Endothelial cell of umbilical vein (primary cell): ENCODE results near the gene CYP20A1. TPM values are rescaled to one million over a fixed set of nuclear protein-coding genes. Genes with fewer than 3 reads are reported as not detected.

Source experiments
- BruUV-seq: library from RNA; stranded (reverse); fragments of 400-500 nt; replicated peaks from 2 replicates; lab custom pipeline; 2021; lab: Mats Ljungman, UMichigan
- CTCF ChIA-PET: fragments of 300-600, 350-600 bp; sonication (Branson Sonifier 250); formaldehyde crosslinking; loops from one replicate; lab custom pipeline; 2021; ENCODE audit warnings: antibody characterized with exemption, inconsistent platforms; lab: Charles Lee
- POLR2A ChIA-PET: fragments of 300-600, 350-600 bp; sonication (Branson Sonifier 250); formaldehyde crosslinking; loops from one replicate; lab custom pipeline; 2021; ENCODE audit warnings: antibody characterized with exemption, inconsistent platforms; lab: Charles Lee
- DNase-seq: peaks from one replicate; pipeline ENCODE4 v3.0.0-alpha.2; 2011; ENCODE audit warnings: low read depth, low spot score
- FAIRE-seq: peaks from 2 replicates; lab custom pipeline; 2011; peaks lifted over from hg19 to GRCh38; lab: Jason Lieb, UNC
- H2AFZ ChIP-seq: 2 replicates; pipeline ENCODE4 v1.6.0; 2012; ENCODE audit warnings: low read depth, low read length, control low read depth, inconsistent platforms
- H3K27ac ChIP-seq: 2 replicates; pipeline ENCODE4 v1.5.1; 2011; ENCODE audit warnings: low read depth, mild to moderate bottlenecking, control low read depth, low read length, moderate library complexity; ENCODE audit not compliant: insufficient read depth
- H3K27me3 ChIP-seq, 2 experiments: 2 replicates each; pipeline versions ENCODE4 v1.6.0 to v1.6.1; 2011; ENCODE audit warnings: low read length in 2 of 2, mixed read lengths in 1 of 2; ENCODE audit not compliant: control insufficient read depth in 2 of 2, insufficient read depth in 2 of 2
- H3K36me3 ChIP-seq, 2 experiments: 2 replicates in 1 of 2; 3 replicates in 1 of 2; pipeline ENCODE4 v1.5.1; 2011; ENCODE audit warnings: low read length in 2 of 2, mild to moderate bottlenecking in 1 of 2, moderate library complexity in 1 of 2; ENCODE audit not compliant: control insufficient read depth in 2 of 2, insufficient read depth in 2 of 2; ENCODE audit errors: extremely low read depth in 1 of 2
- H3K4me1 ChIP-seq: 3 replicates; pipeline ENCODE4 v1.5.1; 2011; ENCODE audit warnings: mild to moderate bottlenecking, low read length; ENCODE audit not compliant: control insufficient read depth, insufficient read depth; ENCODE audit errors: extremely low read depth
- H3K4me2 ChIP-seq: 2 replicates; pipeline ENCODE4 v1.6.1; 2011; ENCODE audit warnings: low read length, control low read depth, mixed read lengths; ENCODE audit not compliant: insufficient read depth
- H3K4me3 ChIP-seq, 3 experiments: fragments of 200-600 bp in 1 of 3; sonication (generic), shearing (Covaris generic) in 1 of 3; replicated peaks in 1 of 3; 2 replicates each; pipeline ENCODE4 v1.5.1; 2011 to 2016; ENCODE audit warnings: control low read depth in 3 of 3, low read length in 3 of 3, mild to moderate bottlenecking in 2 of 3, inconsistent platforms in 1 of 3, low read depth in 1 of 3, moderate library complexity in 1 of 3; ENCODE audit not compliant: insufficient read depth in 1 of 3
- H3K79me2 ChIP-seq: 2 replicates; pipeline ENCODE4 v1.6.0; 2012; ENCODE audit warnings: low read length, inconsistent platforms; ENCODE audit not compliant: control insufficient read depth, insufficient read depth
- H3K9ac ChIP-seq: replicated peaks from 2 replicates; pipeline ENCODE3; 2011; ENCODE audit warnings: low read length, control low read depth; ENCODE audit not compliant: insufficient read depth; ENCODE audit errors: extremely low read depth
- H3K9me1 ChIP-seq: replicated peaks from 3 replicates; pipeline ENCODE4 v1.6.0; 2011; ENCODE audit warnings: mild to moderate bottlenecking, low read length; ENCODE audit not compliant: control insufficient read depth, insufficient read depth; ENCODE audit errors: extremely low read depth
- H3K9me3 ChIP-seq: replicated peaks from 2 replicates; pipeline ENCODE4 v1.5.1; 2012; ENCODE audit warnings: low read length, inconsistent platforms; ENCODE audit not compliant: control insufficient read depth, insufficient read depth
- H4K20me1 ChIP-seq: replicated peaks from 2 replicates; pipeline ENCODE3; 2011; ENCODE audit warnings: mild to moderate bottlenecking, low read length; ENCODE audit not compliant: control insufficient read depth, insufficient read depth; ENCODE audit errors: extremely low read depth
- EZH2 ChIP-seq: IDR thresholded peaks from 2 replicates; pipeline ENCODE4 v1.6.1; 2012; ENCODE audit warnings: borderline replicate concordance, low read depth, mild to moderate bottlenecking, moderate library complexity, low read length, inconsistent platforms; ENCODE audit not compliant: severe bottlenecking
- FOS ChIP-seq: IDR thresholded peaks from 2 replicates; pipeline ENCODE4 v1.6.1; 2011; ENCODE audit warnings: mild to moderate bottlenecking, low read length, moderate library complexity, borderline replicate concordance; ENCODE audit not compliant: insufficient read depth
- GATA2 ChIP-seq: IDR thresholded peaks from 2 replicates; pipeline ENCODE4 v1.7.0; 2011; ENCODE audit warnings: low read depth, mild to moderate bottlenecking, moderate library complexity, mixed read lengths, low read length; ENCODE audit not compliant: insufficient read length, insufficient read depth
- JUN ChIP-seq: IDR thresholded peaks from 2 replicates; pipeline ENCODE4 v1.6.1; 2011; ENCODE audit warnings: borderline replicate concordance, low read depth; ENCODE audit not compliant: insufficient read length, insufficient read depth
- MYC ChIP-seq: IDR thresholded peaks from one replicate; pipeline ENCODE4 v1.6.1; 2011; ENCODE audit warnings: mild to moderate bottlenecking, low read depth, low read length
- POLR2A ChIP-seq: IDR thresholded peaks from 2 replicates; pipeline ENCODE4 v1.6.1; 2012; ENCODE audit warnings: low read depth, mild to moderate bottlenecking, control low read depth, low read length
- POLR2AphosphoS5 ChIP-seq: IDR thresholded peaks from 2 replicates; pipeline ENCODE4 v1.6.1; 2012; ENCODE audit warnings: low read depth, mild to moderate bottlenecking, control low read depth, low read length, moderate library complexity; ENCODE audit not compliant: insufficient read depth
- dilution Hi-C: fragments of 300-500 bp; cut with MboI; formaldehyde crosslinking; loops from one replicate; pipeline ENCODE4 v1.15.0; 2019; ENCODE audit warnings: low sequenced_read_pairs; ENCODE audit not compliant: extremely low pct_ligation_motif_present
- intact Hi-C: fragments of 100-400 bp; cut with micrococcal nuclease; formaldehyde crosslinking; loops from one replicate; pipeline ENCODE4 v1.10.0; 2022
- polyA plus RNA-seq, 4 experiments: library from polyadenylated mRNA; depleted of rRNA in 3 of 4; stranded (reverse) in 3 of 4; unstranded in 1 of 4; fragments of >200 nt; gene quantifications; 2 replicates each; pipeline versions ENCODE4 v1.2.1 to v1.2.3, GENCODE V29; 2011 to 2012; ENCODE audit warnings: missing spikeins in 1 of 4
- total RNA-seq: library from RNA; stranded (reverse); gene quantifications from 2 replicates; pipeline ENCODE4 v1.2.3, GENCODE V29; 2021
- TF ChIP-seq, protein P1 (sequence below), 2 donors: IDR thresholded peaks; 1 replicate in 1 of 2; 2 replicates in 1 of 2; pipeline ENCODE4 v1.5.1; 2011; ENCODE audit warnings: low read length in 2 of 2, mild to moderate bottlenecking in 2 of 2, moderate library complexity in 2 of 2, control low read depth in 1 of 2, inconsistent platforms in 1 of 2, low read depth in 1 of 2; ENCODE audit not compliant: insufficient read depth in 1 of 2; ENCODE audit errors: extremely low read depth in 1 of 2
- TF ChIP-seq, protein P2 (sequence below): IDR thresholded peaks from 2 replicates; pipeline ENCODE4 v1.6.1; 2011; ENCODE audit not compliant: insufficient read depth, insufficient read length

CYP20A1 gene
- total and polyA plus RNA-seq, 2 donors (not counting 3 experiments of a cell fraction or from before 2014, with no cell fraction given), result 9.6 to 26.5 TPM

DNA sequence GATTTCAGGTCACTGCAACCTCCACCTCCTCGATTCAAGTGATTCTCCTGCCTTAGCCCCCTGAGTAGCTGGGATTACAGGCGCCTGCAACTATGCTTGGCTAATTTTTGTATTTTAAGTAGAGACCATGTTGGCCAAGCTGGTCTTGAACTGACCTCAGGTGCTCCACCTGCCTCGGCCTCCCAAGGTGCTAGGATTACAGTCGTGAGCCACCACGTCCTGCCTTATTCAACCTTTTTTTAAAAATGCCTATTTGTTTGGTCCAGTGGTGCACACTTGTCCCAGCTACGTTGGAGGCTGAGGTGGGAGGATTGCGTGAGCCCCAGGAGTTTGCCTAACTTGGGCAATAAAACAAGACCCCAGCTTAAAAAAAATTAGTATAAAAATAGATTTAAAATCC lies 43.3 kb downstream of the CYP20A1 start:
- intact Hi-C loops, result loop anchor here (5.0 kb wide), 1 partner anchor 120 kb away; no protein-coding TSS in a partner anchor
- peaks cover 17% of the 10 kb centered on the region for H3K4me1 ChIP-seq
- no peak overlapping the region for H3K4me2 ChIP-seq
- H2AFZ ChIP-seq, result no peak overlapping the region
- no TSS peak for BruUV-seq
- H3K27ac ChIP-seq, result no peak overlapping the region
- H3K9ac ChIP-seq, result no peak overlapping the region
- POLR2A ChIA-PET, result no interaction called here
- DNase-seq (no peak), FAIRE-seq (no peak)
- no peaks in the 10 kb centered on the region for H4K20me1 ChIP-seq
- dilution Hi-C loops, result no loop called here
- TF ChIP-seq FOS (no peak), GATA2 (no peak), POLR2AphosphoS5 (no peak), JUN (no peak), EZH2 (no peak), MYC (no peak), POLR2A (no peak)
- TF ChIP-seq, protein P1, sequence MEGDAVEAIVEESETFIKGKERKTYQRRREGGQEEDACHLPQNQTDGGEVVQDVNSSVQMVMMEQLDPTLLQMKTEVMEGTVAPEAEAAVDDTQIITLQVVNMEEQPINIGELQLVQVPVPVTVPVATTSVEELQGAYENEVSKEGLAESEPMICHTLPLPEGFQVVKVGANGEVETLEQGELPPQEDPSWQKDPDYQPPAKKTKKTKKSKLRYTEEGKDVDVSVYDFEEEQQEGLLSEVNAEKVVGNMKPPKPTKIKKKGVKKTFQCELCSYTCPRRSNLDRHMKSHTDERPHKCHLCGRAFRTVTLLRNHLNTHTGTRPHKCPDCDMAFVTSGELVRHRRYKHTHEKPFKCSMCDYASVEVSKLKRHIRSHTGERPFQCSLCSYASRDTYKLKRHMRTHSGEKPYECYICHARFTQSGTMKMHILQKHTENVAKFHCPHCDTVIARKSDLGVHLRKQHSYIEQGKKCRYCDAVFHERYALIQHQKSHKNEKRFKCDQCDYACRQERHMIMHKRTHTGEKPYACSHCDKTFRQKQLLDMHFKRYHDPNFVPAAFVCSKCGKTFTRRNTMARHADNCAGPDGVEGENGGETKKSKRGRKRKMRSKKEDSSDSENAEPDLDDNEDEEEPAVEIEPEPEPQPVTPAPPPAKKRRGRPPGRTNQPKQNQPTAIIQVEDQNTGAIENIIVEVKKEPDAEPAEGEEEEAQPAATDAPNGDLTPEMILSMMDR (IDR thresholded peaks at IDR 0.05; ENCODE audit: extremely low read depth in 1 of 2, insufficient read depth in 1 of 2, low read depth in 1 of 2, low read length in 2 of 2), result no peak
- TF ChIP-seq, protein P2, sequence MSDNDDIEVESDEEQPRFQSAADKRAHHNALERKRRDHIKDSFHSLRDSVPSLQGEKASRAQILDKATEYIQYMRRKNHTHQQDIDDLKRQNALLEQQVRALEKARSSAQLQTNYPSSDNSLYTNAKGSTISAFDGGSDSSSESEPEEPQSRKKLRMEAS, result no peak
- CTCF ChIA-PET, result interaction anchor here (2.9 kb wide), 1 partner anchor 533 kb away, joined by 14 read pairs; no protein-coding TSS in a partner anchor
- H3K9me1 ChIP-seq, result no peaks in the 10 kb centered on the region
- peaks cover 5 to 18% of the 10 kb centered on the region in 2 experiments for H3K36me3 ChIP-seq
- H3K79me2 ChIP-seq, result no peaks in the 10 kb centered on the region
- no peak overlapping the region for H3K4me3 ChIP-seq
- H3K27me3 ChIP-seq, result no peaks in the 10 kb centered on the region
- no peaks in the 10 kb centered on the region for H3K9me3 ChIP-seq
